HEK293T (cell line): ENCODE results near the gene KRT33A.

Experiments used
- HDGF ChIP-seq: fragments of 450-650 bp; IDR thresholded peaks from 2 replicates; pipeline ENCODE4 v1.6.1; 2017; ENCODE audit warnings: antibody characterized with exemption, borderline replicate concordance
- SUZ12 ChIP-seq: fragments of 450-650 bp; IDR thresholded peaks from 2 replicates; pipeline ENCODE4 v1.6.1; 2016; ENCODE audit warnings: mild to moderate bottlenecking
- TF ChIP-seq, protein P1 (sequence below): fragments of 450-650 bp; IDR thresholded peaks from 2 replicates; pipeline ENCODE4 v1.6.1; 2016

DNA sequence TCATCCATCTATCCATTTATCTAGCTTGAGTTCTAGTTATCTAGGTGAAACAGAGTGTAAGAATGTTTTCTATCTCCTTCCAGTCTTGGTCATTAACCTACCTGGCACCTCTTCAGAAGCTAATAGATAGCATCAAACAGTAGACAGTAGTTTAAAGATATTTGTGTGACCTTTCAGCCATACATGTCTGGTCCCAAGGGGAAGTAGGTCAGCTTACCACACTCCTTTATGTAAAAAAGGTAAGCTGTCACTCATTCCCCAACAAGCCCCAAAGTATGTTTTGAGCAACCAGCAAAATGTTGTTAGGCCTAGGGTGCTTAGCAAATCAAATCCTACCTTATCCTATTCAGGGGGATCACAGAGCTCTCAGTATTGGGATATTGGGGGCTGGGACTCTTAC lies 15.4 kb upstream of the KRT33A start:
- TF ChIP-seq SUZ12 (no peak), HDGF (no peak)
- TF ChIP-seq, protein P1, sequence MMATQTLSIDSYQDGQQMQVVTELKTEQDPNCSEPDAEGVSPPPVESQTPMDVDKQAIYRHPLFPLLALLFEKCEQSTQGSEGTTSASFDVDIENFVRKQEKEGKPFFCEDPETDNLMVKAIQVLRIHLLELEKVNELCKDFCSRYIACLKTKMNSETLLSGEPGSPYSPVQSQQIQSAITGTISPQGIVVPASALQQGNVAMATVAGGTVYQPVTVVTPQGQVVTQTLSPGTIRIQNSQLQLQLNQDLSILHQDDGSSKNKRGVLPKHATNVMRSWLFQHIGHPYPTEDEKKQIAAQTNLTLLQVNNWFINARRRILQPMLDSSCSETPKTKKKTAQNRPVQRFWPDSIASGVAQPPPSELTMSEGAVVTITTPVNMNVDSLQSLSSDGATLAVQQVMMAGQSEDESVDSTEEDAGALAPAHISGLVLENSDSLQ = no peak
